Parathyroid adenoma (tissue), 2 donors: ENCODE data around the gene PRR19.

Source experiments
- H2AFZ ChIP-seq: fragments of 300-600 bp; sonication (generic); one replicate; pipeline ENCODE4 v1.7.0; 2017; ENCODE audit warnings: antibody characterized with exemption, mild to moderate bottlenecking
- H3K27ac ChIP-seq: fragments of 300-600 bp; sonication (generic); one replicate; pipeline ENCODE4 v1.7.0; 2017
- H3K27me3 ChIP-seq: fragments of 300-600 bp; sonication (generic); one replicate; pipeline ENCODE4 v1.7.0; 2017; ENCODE audit warnings: low read length; ENCODE audit not compliant: control insufficient read depth, insufficient read depth
- H3K36me3 ChIP-seq: fragments of 300-600 bp; sonication (generic); one replicate; pipeline ENCODE4 v1.7.0; 2017; ENCODE audit warnings: low read length; ENCODE audit not compliant: control insufficient read depth, insufficient read depth
- H3K4me1 ChIP-seq: fragments of 300-600 bp; sonication (generic); one replicate; pipeline ENCODE4 v1.7.0; 2017; ENCODE audit warnings: control low read depth
- H3K4me2 ChIP-seq: fragments of 300-600 bp; sonication (generic); one replicate; pipeline ENCODE4 v1.7.0; 2017; ENCODE audit warnings: low read length
- H3K4me3 ChIP-seq: fragments of 300-600 bp; sonication (generic); one replicate; pipeline ENCODE4 v1.7.0; 2017; ENCODE audit warnings: low read depth, low read length
- H3K79me2 ChIP-seq: fragments of 300-600 bp; sonication (generic); one replicate; pipeline ENCODE4 v1.7.0; 2017; ENCODE audit warnings: control low read depth
- H3K9ac ChIP-seq: fragments of 300-600 bp; sonication (generic); one replicate; pipeline ENCODE4 v1.7.0; 2017; ENCODE audit warnings: mild to moderate bottlenecking
- H3K9me3 ChIP-seq: fragments of 300-600 bp; sonication (generic); one replicate; pipeline ENCODE4 v1.7.0; 2017; ENCODE audit warnings: low read length; ENCODE audit not compliant: control insufficient read depth
- CTCF ChIP-seq: fragments of 300-600 bp; sonication (generic); IDR thresholded peaks from one replicate; pipeline ENCODE4 v1.7.0; 2017; ENCODE audit warnings: antibody characterized with exemption, mild to moderate bottlenecking
- donor health status: primary hyperparathyroidism.

The PRR19 gene

GRCh38 chr19:42292042-42292960, 9.6 kb upstream of the PRR19 start:
- no peak overlapping the region for H3K4me3 ChIP-seq
- H3K79me2 ChIP-seq = no peaks in the 10 kb centered on the region
- no peaks in the 10 kb centered on the region for H3K9me3 ChIP-seq
- no peak overlapping the region for H2AFZ ChIP-seq
- no peak overlapping the region for H3K27ac ChIP-seq
- no peak overlapping the region for H3K4me2 ChIP-seq
- no peak for TF ChIP-seq CTCF
- H3K4me1 ChIP-seq = no peaks in the 10 kb centered on the region
- H3K36me3 ChIP-seq = no peaks in the 10 kb centered on the region
- no peaks in the 10 kb centered on the region for H3K27me3 ChIP-seq
- H3K9ac ChIP-seq = no peak overlapping the region

- no peaks in the 10 kb centered on the region for H3K4me1 ChIP-seq
- no peaks in the 10 kb centered on the region for H3K9me3 ChIP-seq
- H3K27ac ChIP-seq = no peak overlapping the region
- no peak overlapping the region for H2AFZ ChIP-seq
- H3K27me3 ChIP-seq = no peaks in the 10 kb centered on the region
- no peak overlapping the region for H3K4me3 ChIP-seq
- H3K4me2 ChIP-seq = no peak overlapping the region
- no peak for TF ChIP-seq CTCF
- H3K79me2 ChIP-seq = no peaks in the 10 kb centered on the region
- no peak overlapping the region for H3K9ac ChIP-seq
- H3K36me3 ChIP-seq = no peaks in the 10 kb centered on the region
These were observed 9.0 kb upstream of the PRR19 start for GRCh38 chr19:42292963-42293362.

- Histone ChIP-seq H3K9me3 (no peaks in the 10 kb centered on the region), H3K79me2 (no peaks in the 10 kb centered on the region), H2AFZ (no peak overlapping the region), H3K9ac (no peak overlapping the region), H3K4me2 (no peak overlapping the region), H3K27me3 (no peaks in the 10 kb centered on the region), H3K4me1 (no peaks in the 10 kb centered on the region), H3K27ac (no peak overlapping the region), H3K4me3 (no peak overlapping the region), H3K36me3 (no peaks in the 10 kb centered on the region)
- no peak for TF ChIP-seq CTCF
These were observed 8.4 kb upstream of the PRR19 start for GRCh38 chr19:42293540-42293939.

GRCh38 chr19:42293948-42294347, 8.0 kb upstream of the PRR19 start:
- Histone ChIP-seq H3K79me2 (no peaks in the 10 kb centered on the region), H3K27ac (no peak overlapping the region), H3K9ac (no peak overlapping the region), H3K4me3 (no peak overlapping the region), H2AFZ (no peak overlapping the region), H3K27me3 (no peaks in the 10 kb centered on the region), H3K4me1 (no peaks in the 10 kb centered on the region), H3K9me3 (no peaks in the 10 kb centered on the region), H3K4me2 (no peak overlapping the region), H3K36me3 (no peaks in the 10 kb centered on the region)
- TF ChIP-seq CTCF = no peak
